DOHH2 (cell line): Measurements from ENCODE around the gene KL.

ENCODE experiments used
- H3F3A ChIP-seq: fragments of 200-600 bp; sonication (generic), shearing (Covaris generic); 2 replicates; pipeline ENCODE4 v1.6.0; 2016; ENCODE audit warnings: antibody characterized with exemption, mild to moderate bottlenecking; ENCODE audit not compliant: control insufficient read depth, insufficient read depth
- H3K27ac ChIP-seq: fragments of 200-600 bp; sonication (generic); 2 replicates; pipeline ENCODE4 v1.5.1; 2014; ENCODE audit warnings: low read depth, mild to moderate bottlenecking, low read length, moderate library complexity
- H3K27me3 ChIP-seq: fragments of 200-600 bp; sonication (generic); 2 replicates; pipeline ENCODE4 v1.6.1; 2014; ENCODE audit warnings: mild to moderate bottlenecking, low read length, mixed read lengths; ENCODE audit not compliant: control insufficient read depth
- H3K36me3 ChIP-seq: fragments of 200-600 bp; sonication (generic); 2 replicates; pipeline ENCODE4 v1.6.1; 2014; ENCODE audit warnings: mild to moderate bottlenecking, low read length, moderate library complexity, mixed read lengths; ENCODE audit not compliant: control insufficient read depth
- H3K4me1 ChIP-seq: fragments of 200-600 bp; sonication (generic); 2 replicates; pipeline ENCODE4 v1.6.1; 2014; ENCODE audit warnings: mild to moderate bottlenecking, low read length, mixed read lengths; ENCODE audit not compliant: control insufficient read depth
- H3K4me2 ChIP-seq: fragments of 200-600 bp; sonication (generic); 2 replicates; pipeline ENCODE4 v1.6.0; 2014; ENCODE audit warnings: mild to moderate bottlenecking, low read length, moderate library complexity
- H3K4me3 ChIP-seq: fragments of 200-600 bp; sonication (generic); 2 replicates; pipeline ENCODE4 v1.5.1; 2014; ENCODE audit warnings: mild to moderate bottlenecking, low read length, mixed read lengths
- H3K79me2 ChIP-seq: fragments of 200-600 bp; sonication (generic); 2 replicates; pipeline ENCODE4 v1.6.1; 2014; ENCODE audit warnings: mild to moderate bottlenecking, low read length, mixed read lengths; ENCODE audit not compliant: control insufficient read depth
- H3K9me2 ChIP-seq: fragments of 200-600 bp; sonication (generic); replicated peaks from 2 replicates; pipeline ENCODE4 v1.6.1; 2014; ENCODE audit warnings: mild to moderate bottlenecking, low read length, mixed read lengths; ENCODE audit not compliant: control insufficient read depth
- H3K9me3 ChIP-seq: fragments of 200-600 bp; sonication (generic); 2 replicates; pipeline ENCODE4 v1.6.1; 2014; ENCODE audit warnings: antibody characterized with exemption, low read length, mixed read lengths; ENCODE audit not compliant: control insufficient read depth, insufficient read depth
- H4K20me1 ChIP-seq: fragments of 200-600 bp; sonication (generic); 2 replicates; pipeline ENCODE4 v1.6.0; 2014; ENCODE audit warnings: low read depth, mild to moderate bottlenecking, antibody characterized with exemption, low read length, moderate library complexity; ENCODE audit not compliant: control insufficient read depth, insufficient read depth
- EZH2phosphoT487 ChIP-seq: fragments of 200-600 bp; sonication (generic); IDR thresholded peaks from 2 replicates; pipeline ENCODE4 v1.6.1; 2017; ENCODE audit warnings: borderline replicate concordance, mild to moderate bottlenecking, antibody characterized with exemption, low read length, moderate library complexity, mixed read lengths
- TF ChIP-seq, protein P1 (sequence below): fragments of 200-600 bp; sonication (generic); IDR thresholded peaks from one replicate; pipeline ENCODE4 v1.5.1; 2014; ENCODE audit warnings: antibody characterized with exemption, mild to moderate bottlenecking, low read depth, low read length; ENCODE audit not compliant: poor library complexity, severe bottlenecking

KL gene

DNA sequence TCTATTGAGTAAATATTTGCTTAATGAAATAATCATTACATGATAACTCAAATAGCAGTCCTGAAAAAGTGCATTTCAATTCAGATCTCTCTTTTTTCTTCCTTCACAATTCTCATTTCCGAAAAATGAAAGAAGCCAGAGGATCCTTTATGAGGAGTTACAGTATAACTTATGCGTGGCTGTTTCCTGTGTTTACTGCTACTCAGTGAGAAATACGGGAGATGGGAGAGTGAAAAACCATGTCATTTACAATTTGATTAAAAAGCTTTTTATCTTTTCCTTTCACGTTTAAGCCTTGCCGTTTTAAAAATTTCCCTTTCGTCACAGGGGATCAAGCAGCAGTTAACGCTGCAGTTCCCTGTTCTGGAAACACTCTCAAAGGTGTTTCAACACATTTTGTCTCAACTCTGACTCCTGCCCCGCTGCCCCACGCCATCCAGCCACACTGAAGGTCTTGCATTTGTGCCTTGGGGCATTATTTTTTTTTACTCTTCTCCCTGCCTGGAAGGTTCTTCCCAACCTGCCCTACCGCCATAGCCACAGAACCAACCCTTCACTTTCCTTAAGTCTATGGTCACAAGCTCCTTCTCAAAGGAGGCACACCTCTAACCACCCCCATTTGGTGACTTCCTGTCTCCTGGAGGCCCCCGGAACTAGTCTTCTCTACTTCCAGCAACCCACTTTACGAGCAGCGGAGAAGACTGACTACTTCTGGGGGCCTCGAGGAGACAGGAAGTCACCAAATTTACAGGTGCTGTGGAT, 17.0 kb downstream of the KL start:
- H3K4me3 ChIP-seq, result no peak overlapping the region
- H3K36me3 ChIP-seq, result no peaks in the 10 kb centered on the region
- no peaks in the 10 kb centered on the region for H3K4me1 ChIP-seq
- H3K9me3 ChIP-seq, result no peaks in the 10 kb centered on the region
- H3K79me2 ChIP-seq, result no peaks in the 10 kb centered on the region
- H3K27me3 ChIP-seq, result no peaks in the 10 kb centered on the region; the same call in 1 of the 2 replicates
- no peak overlapping the region for H3K27ac ChIP-seq
- no peaks in the 10 kb centered on the region for H4K20me1 ChIP-seq
- H3K4me2 ChIP-seq, result no peak overlapping the region
- no peak for TF ChIP-seq EZH2phosphoT487
- TF ChIP-seq, protein P1, sequence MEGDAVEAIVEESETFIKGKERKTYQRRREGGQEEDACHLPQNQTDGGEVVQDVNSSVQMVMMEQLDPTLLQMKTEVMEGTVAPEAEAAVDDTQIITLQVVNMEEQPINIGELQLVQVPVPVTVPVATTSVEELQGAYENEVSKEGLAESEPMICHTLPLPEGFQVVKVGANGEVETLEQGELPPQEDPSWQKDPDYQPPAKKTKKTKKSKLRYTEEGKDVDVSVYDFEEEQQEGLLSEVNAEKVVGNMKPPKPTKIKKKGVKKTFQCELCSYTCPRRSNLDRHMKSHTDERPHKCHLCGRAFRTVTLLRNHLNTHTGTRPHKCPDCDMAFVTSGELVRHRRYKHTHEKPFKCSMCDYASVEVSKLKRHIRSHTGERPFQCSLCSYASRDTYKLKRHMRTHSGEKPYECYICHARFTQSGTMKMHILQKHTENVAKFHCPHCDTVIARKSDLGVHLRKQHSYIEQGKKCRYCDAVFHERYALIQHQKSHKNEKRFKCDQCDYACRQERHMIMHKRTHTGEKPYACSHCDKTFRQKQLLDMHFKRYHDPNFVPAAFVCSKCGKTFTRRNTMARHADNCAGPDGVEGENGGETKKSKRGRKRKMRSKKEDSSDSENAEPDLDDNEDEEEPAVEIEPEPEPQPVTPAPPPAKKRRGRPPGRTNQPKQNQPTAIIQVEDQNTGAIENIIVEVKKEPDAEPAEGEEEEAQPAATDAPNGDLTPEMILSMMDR, result no peak
- no peaks in the 10 kb centered on the region for H3F3A ChIP-seq
- H3K9me2 ChIP-seq, result 0 out of 2 replicates have a peak, but pooled peaks cover 2% of the 10 kb centered on the region

DNA sequence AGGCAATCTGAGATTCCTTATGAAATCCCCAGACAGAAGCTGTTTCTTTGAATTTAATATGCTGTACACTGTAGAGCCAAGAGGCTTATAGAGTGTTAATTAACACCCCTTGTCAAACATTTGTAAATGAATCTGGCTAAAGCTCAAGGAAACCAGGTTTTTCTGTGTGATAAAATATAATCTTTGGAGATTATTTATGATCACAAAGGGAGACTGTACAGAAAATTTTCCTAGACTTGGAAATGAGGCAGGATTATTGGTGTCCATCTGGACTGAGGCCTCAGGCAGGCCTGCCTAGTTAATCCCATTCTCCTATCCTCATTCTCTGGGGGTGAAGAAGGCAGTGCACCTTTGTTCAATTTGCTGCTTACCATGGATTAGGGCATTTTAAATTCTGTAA, 17.8 kb downstream of the KL start:
- Histone ChIP-seq H3K27ac (no peak overlapping the region), H3K27me3 (no peaks in the 10 kb centered on the region; the same call in 1 of the 2 replicates), H3K36me3 (no peaks in the 10 kb centered on the region), H3K4me2 (no peak overlapping the region), H4K20me1 (no peaks in the 10 kb centered on the region), H3K9me3 (no peaks in the 10 kb centered on the region), H3K9me2 (0 out of 2 replicates have a peak, but pooled peaks cover 2% of the 10 kb centered on the region), H3K79me2 (no peaks in the 10 kb centered on the region), H3K4me1 (no peaks in the 10 kb centered on the region), H3F3A (no peaks in the 10 kb centered on the region), H3K4me3 (no peak overlapping the region)
- TF ChIP-seq, protein P1, result no peak
- TF ChIP-seq EZH2phosphoT487, result no peak

DNA sequence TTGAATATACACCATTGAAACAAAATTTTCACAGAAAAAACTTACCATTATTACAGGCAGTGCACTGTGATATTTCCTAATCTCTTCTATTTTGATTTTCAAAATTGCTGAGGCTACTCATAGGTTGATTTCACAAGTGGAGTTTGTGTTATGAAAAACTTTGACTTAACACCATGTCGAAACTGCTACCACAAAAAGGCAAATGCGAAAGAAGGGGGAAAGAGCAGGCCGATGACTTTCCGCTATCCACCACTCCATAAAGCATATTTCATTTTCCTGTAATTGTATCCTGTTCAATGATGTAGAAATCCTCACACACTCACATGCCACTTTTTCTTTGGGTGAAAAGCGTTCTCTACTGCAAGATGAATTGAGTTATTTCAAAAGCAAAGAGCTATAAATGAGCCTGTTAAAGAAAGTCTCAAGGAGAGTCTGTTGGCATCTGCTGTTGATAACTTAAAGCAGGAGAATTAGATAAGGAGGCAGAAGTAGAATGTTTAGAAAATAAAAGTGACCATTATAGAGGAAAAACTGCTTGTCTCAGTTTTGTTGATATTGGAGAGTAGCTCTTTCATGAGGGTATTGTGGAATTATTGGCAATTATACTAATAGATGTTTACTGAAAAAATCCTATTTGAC, 18.8 kb downstream of the KL start:
- Histone ChIP-seq H4K20me1 (no peaks in the 10 kb centered on the region), H3K27ac (no peak overlapping the region), H3K4me1 (no peaks in the 10 kb centered on the region), H3F3A (no peaks in the 10 kb centered on the region), H3K79me2 (no peaks in the 10 kb centered on the region), H3K9me3 (no peaks in the 10 kb centered on the region), H3K4me3 (no peak overlapping the region), H3K36me3 (no peaks in the 10 kb centered on the region), H3K9me2 (0 out of 2 replicates have a peak, but pooled peaks cover 2% of the 10 kb centered on the region), H3K27me3 (no peaks in the 10 kb centered on the region; the same call in 1 of the 2 replicates), H3K4me2 (no peak overlapping the region)
- TF ChIP-seq, protein P1, result no peak
- no peak for TF ChIP-seq EZH2phosphoT487
